ENCODE data around the gene IL31RA. TPM values are rescaled to one million over a fixed set of nuclear protein-coding genes. Genes with fewer than 3 reads are reported as not detected.

IL31RA gene
- total RNA-seq, 1 experiment from 2014 or later, result not detected

DNA sequence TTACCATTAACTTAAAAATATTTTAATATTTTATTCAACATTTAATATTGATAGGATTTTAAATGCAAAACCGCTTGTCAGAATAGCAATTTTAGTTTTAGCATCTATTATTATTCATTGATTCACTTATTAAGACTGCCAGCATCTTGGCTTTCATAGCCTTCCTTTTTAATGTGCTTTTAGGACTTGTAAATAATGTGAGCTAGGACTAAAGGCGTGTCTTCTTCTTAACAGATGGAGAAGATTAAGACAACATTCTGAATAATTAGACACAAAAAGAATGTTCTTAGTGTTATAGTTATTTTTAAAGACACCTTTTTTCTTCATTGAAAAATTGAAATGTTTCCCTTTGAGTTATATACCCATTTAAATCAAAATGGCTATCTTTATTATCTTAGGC, 6.9 kb downstream of the IL31RA start (continued):
- TF ChIP-seq ZSCAN18 (CRISPR knock-in tag; IDR thresholded peaks at IDR 0.05), result no peak
- TF ChIP-seq ARID4B (CRISPR knock-in tag; IDR thresholded peaks at IDR 0.05; ENCODE audit: borderline replicate concordance), result no peak
- no peak for TF ChIP-seq ESRRA (CRISPR knock-in tag; IDR thresholded peaks at IDR 0.05; ENCODE audit: borderline replicate concordance)
- TF ChIP-seq, protein P1, sequence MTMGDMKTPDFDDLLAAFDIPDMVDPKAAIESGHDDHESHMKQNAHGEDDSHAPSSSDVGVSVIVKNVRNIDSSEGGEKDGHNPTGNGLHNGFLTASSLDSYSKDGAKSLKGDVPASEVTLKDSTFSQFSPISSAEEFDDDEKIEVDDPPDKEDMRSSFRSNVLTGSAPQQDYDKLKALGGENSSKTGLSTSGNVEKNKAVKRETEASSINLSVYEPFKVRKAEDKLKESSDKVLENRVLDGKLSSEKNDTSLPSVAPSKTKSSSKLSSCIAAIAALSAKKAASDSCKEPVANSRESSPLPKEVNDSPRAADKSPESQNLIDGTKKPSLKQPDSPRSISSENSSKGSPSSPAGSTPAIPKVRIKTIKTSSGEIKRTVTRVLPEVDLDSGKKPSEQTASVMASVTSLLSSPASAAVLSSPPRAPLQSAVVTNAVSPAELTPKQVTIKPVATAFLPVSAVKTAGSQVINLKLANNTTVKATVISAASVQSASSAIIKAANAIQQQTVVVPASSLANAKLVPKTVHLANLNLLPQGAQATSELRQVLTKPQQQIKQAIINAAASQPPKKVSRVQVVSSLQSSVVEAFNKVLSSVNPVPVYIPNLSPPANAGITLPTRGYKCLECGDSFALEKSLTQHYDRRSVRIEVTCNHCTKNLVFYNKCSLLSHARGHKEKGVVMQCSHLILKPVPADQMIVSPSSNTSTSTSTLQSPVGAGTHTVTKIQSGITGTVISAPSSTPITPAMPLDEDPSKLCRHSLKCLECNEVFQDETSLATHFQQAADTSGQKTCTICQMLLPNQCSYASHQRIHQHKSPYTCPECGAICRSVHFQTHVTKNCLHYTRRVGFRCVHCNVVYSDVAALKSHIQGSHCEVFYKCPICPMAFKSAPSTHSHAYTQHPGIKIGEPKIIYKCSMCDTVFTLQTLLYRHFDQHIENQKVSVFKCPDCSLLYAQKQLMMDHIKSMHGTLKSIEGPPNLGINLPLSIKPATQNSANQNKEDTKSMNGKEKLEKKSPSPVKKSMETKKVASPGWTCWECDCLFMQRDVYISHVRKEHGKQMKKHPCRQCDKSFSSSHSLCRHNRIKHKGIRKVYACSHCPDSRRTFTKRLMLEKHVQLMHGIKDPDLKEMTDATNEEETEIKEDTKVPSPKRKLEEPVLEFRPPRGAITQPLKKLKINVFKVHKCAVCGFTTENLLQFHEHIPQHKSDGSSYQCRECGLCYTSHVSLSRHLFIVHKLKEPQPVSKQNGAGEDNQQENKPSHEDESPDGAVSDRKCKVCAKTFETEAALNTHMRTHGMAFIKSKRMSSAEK (CRISPR knock-in tag; IDR thresholded peaks at IDR 0.05; ENCODE audit: borderline replicate concordance), result no peak
- no peak for TF ChIP-seq EMX1 (CRISPR knock-in tag; IDR thresholded peaks at IDR 0.05)
- TF ChIP-seq, protein P2, sequence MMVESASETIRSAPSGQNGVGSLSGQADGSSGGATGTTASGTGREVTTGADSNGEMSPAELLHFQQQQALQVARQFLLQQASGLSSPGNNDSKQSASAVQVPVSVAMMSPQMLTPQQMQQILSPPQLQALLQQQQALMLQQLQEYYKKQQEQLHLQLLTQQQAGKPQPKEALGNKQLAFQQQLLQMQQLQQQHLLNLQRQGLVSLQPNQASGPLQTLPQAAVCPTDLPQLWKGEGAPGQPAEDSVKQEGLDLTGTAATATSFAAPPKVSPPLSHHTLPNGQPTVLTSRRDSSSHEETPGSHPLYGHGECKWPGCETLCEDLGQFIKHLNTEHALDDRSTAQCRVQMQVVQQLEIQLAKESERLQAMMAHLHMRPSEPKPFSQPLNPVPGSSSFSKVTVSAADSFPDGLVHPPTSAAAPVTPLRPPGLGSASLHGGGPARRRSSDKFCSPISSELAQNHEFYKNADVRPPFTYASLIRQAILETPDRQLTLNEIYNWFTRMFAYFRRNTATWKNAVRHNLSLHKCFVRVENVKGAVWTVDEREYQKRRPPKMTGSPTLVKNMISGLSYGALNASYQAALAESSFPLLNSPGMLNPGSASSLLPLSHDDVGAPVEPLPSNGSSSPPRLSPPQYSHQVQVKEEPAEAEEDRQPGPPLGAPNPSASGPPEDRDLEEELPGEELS (CRISPR knock-in tag; IDR thresholded peaks at IDR 0.05), result no peak

- H3K27me3 Mint-ChIP-seq (ENCODE audit: low read depth), result peaks cover 3% of the 10 kb centered on the region
- H3K27ac Mint-ChIP-seq, result no peak overlapping the region
- no peaks in the 10 kb centered on the region for H3K4me1 Mint-ChIP-seq
- CTCF ChIA-PET, result no interaction called here
- peaks cover 14% of the 10 kb centered on the region for H3K9me3 Mint-ChIP-seq
- H3K4me3 Mint-ChIP-seq, result no peak overlapping the region
- TF ChIP-seq HMGXB4 (CRISPR knock-in tag; IDR thresholded peaks at IDR 0.05) (no peak), RORB (CRISPR knock-in tag; IDR thresholded peaks at IDR 0.05) (no peak), GABPB1 (CRISPR knock-in tag; IDR thresholded peaks at IDR 0.05) (no peak), CREB1 (CRISPR knock-in tag; IDR thresholded peaks at IDR 0.05) (no peak), ZSCAN18 (CRISPR knock-in tag; IDR thresholded peaks at IDR 0.05) (no peak), SMAD4 (CRISPR knock-in tag; IDR thresholded peaks at IDR 0.05) (no peak)
- H3K36me3 Mint-ChIP-seq, result 0 out of 2 replicates have a peak, but pooled peaks cover 2% of the 10 kb centered on the region
- DNase-seq (ENCODE audit: low spot score), result no peak
- POLR2A ChIA-PET, result no interaction called here
- ATAC-seq, result no peak
Observed at GRCh38 chr5:55860288-55860687, 9.1 kb downstream of the IL31RA start.

Measured in WTC11 (cell line).